GM11168 (cell line): ENCODE results near the gene RASA2.
"Not testable (repeated sequence)": the region's sequence is repeated elsewhere in the genome, so short reads cannot be mapped to it uniquely, and the experiment has no call there.

Experiments used
- in situ Hi-C: fragments of 300-500 bp; cut with MboI; formaldehyde crosslinking; loops from one replicate; pipeline ENCODE4 v1.12.0; 2022; ENCODE audit warnings: low sequenced_read_pairs; ENCODE audit not compliant: unreplicated experiment

RASA2 gene

DNA sequence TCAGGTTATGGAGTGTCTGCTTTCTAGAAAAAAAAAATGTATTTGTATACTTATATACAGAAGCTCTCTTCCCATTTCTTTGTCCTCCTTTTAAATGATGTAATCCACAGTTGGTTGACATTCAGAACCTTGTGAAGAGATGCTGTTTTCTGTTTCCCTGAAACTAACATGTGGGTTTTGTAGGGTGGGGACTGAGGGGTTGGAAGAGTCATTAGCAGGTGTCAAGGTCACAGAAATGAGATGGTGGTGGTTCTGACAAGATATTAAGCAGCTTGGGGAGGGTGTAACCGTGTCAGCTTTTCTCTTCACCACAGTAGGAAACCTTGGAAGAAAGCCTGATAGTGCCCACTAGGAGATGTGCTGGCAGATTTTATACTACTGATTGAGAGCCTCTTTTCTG, 2.4 kb downstream of the RASA2 start:
- in situ Hi-C loops: no loop called here

DNA sequence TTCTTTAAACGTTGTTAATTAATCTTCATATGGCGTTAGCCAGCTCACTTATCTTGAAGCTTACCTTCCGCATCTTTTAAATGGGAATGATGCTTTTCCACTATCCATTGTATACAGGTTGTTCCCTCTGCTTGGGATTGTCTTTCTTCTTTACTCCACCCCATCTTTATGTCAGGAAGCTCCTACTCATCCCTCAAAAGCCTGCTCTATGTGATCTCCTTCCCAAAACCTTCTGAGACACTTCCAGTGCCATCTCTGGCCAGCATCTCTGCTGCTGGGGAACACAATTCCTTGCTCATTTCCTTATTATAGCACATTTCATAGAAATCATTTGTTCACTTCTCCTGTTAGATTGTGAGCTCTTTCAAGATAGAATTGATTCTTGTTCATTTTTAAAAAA, 4.3 kb downstream of the RASA2 start:
- in situ Hi-C loops: no loop called here

DNA sequence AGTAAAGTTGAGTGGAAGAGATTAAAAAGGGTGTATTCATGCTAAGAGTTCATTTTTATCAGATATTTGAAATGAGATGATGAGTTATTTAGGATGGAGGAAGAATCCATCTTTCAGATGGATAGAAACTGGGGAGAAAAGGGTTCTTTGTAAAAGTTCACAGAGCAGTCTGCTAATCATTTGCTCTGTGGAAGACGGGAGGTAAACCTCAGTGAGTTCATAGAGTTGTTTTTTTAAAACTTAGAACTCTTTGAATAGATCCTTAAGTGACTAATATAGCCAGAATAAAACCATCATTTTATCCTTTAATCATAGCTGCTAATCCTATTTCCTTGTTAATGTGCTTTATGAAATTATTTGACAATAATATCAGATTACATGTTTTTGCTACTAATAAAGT, 5.1 kb downstream of the RASA2 start:
- in situ Hi-C loops: no loop called here

DNA sequence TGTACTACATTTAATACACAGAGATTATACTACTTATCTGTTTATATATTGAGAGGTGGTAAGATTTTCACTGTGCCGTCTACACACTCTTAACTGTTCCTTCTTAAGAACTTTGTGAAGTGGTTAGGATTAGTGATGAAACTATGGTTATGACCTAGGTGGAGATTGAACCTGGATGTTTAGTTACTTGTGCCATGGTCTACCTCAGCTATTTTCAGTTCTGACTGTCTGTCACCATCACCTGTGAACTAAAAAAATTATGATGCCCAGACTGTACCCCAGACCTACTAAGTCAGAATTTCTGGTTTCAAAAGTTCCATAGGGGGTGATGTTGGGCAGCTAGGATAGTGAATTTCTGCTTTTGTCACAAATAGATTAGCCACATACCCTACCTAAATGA, 6.4 kb downstream of the RASA2 start:
- in situ Hi-C loops: no loop called here

DNA sequence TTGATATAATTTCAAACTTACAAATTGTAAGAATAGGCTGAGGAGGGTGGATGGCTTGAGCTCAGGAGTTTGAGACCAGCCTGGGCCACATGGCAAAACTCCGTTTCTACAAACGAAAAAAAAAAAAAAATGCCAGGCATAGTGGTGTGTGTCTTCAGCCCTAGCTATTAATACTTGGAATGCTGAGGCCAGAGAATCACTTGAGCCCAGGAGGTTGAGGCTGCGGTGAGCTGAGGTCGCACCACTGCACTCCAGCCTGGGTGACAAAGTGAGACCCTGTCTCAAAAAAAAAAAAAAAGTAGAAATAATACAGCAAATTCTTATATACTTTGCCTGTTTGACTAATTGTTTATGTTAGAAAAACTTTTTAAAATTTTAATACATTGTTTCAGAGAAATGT, 10.8 kb downstream of the RASA2 start:
- in situ Hi-C loops: not testable (repeated sequence)

DNA sequence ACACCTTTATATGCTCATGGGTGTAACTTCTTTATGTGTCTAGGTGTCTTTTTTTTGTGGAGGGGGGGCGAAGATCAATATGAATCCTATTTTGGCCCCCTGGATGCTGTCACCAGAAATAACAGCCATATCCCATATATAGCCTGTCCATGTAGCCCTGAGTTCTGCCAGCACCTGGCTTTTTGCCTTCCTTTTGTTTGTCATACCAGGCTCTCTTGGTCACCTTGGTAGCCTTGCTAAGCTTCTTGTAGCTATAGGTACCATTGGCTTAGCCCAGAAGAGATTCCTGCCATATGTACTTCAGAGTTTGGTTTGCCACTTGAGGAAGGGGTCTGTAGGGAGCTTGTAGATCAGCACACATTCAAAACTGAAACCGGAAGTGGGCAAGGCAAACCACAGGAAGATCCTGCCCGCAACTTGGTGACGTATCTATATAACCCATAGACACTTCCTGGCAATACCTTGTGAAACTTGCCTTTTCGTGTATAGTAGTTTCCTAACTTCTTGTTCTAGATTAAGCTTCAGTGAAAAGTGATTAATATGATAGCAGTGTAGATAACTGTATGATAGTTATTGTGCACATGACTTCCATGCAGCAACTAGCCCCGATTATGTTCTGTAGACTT, 11.9 kb downstream of the RASA2 start:
- in situ Hi-C loops: no loop called here

DNA sequence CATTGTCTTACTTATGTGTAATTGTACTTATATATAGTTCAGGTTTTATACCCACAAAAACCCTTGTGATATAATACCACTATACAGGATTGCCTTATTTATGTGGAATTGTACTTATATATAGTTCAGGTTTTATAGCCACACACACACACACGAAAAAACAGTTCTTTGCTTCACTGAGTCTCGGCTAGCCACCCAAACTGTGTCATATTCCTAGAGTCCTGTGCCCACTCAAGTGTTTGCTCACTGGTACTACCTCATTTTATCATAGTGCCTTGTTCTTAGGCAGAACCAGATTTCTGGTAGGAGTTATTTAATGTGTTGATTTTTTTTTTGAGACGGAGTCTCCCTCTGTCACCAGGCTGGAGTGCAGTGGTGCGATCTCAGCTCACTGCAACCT, 12.5 kb downstream of the RASA2 start:
- in situ Hi-C loops: no loop called here

DNA sequence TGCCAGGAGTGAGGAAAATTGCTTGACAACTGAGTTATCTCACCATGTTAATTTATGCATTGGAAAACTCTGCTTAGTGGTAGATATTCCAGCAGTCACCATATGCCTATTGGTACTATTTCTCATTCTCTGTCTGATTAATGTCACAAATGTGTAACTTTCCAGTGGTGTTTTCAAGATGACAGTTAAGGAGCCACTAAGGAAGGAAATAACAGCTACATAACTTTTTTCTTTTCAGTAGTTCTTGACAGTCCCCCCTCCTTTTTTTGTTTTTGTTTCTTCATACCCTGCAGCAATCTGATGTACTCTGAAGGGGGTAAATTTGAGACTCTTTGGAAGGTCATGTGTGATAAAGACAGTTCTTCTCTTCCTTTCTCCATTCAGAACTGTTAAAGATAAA, 13.1 kb downstream of the RASA2 start:
- in situ Hi-C loops: no loop called here

DNA sequence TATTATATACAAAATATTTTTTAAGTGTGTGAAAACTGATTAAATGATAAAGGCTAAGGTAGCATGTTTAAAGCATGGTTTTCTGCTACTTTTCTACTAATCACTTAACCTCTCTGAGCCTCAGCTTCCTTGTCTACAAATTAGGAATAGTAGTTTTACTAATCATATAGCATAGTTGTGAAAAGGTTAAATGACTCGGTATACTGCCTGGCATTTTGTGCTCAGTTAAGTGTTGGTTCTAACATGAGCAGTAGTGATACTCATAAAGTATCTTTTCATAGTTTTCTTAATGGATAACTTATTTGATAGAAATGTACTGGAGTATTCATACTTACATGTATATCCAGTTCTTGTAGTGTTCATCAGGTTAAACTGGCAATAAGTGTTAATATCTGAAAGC, 13.6 kb downstream of the RASA2 start:
- in situ Hi-C loops: no loop called here

DNA sequence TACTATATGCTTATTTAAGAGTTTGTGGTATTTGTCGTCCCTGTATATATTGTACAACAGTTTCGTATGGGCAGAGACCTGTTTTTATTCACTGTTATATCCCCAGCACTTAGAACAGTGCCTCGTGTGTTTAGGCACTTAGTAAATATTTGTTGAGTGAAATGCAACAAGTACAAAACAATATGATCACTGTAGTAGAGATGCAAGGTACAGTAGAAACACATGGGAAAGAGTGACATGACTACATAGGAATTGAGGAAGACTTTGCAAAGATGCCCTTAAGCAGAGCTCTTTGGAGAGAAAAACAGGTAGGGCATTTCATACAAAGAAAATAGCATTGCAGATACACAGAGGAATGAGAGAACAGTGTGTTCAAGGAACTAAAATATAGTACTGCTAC, 18.3 kb downstream of the RASA2 start:
- in situ Hi-C loops: loop anchor here (5.0 kb wide), 1 partner anchor 42 kb away; no protein-coding TSS in a partner anchor

DNA sequence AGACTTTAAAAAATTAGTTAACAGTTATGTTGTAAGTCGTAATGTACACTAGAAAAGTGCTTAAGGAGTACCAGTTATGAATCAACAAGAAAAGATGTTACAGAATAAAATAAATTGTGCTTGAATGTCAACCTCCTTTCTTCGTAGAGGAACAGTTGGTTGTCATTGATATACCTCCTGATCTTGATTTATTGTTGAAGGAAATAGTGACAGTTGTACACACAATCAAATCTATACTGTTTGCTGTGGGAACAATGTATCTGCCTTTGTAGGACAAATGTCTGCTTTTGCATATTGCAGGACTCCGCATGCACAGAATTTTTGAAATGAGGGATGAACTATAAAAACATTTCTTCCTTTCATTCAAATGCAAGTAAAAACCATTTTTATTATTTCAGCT, 19.2 kb downstream of the RASA2 start:
- in situ Hi-C loops: loop anchor here (5.0 kb wide), 1 partner anchor 41 kb away; no protein-coding TSS in a partner anchor

DNA sequence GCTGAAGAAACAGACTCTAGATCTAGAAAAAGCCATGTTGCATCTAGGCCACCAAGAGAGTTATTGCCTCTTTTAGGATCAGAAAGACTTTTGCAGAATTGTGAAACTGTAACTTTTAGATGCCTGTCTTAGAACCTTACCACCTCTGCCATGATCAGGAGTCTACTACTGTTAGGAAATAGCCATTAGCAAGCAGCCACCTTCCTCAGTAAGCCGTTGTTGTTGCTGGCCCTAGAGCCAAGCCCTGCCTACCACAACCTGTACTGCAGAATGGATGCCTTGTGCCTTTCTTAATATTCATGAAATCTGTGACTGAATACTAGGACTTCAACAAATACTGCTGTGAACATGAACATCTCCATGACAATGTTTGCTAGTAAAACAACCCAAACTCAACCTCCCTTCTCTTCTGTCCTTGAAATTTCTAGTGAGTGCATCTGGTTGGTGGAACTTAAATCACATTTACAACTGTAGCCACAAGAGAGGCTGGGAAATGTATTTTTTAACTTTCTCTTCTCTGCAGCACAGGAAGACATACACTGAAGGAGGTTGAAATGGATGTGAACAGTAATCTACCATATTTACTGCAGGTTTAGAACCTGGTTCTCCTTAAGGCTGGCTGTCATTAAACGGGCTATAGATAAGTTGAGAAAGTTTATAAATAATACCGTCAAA, 20.7 kb downstream of the RASA2 start:
- in situ Hi-C loops: loop anchor here (5.0 kb wide), 1 partner anchor 40 kb away; no protein-coding TSS in a partner anchor

DNA sequence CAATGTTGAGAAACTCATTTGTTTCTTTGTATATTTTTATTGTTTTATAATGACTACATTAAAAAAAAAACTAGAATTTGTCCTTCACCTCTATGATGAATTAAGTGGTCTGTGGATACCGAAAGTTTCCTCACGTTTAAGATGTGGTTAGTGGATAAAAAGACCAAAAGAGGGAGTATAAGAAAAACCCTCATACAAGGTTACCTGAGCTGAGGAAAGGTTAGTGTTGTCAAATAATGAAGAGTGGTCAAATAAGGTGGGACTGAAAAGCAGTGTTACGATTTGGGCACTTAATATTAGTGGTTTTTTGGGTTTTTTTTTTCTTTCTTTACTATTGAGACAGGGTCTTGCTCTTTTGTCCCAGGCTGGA, 21.2 kb downstream of the RASA2 start:
- in situ Hi-C loops: loop anchor here (5.0 kb wide), 1 partner anchor 39 kb away; no protein-coding TSS in a partner anchor

DNA sequence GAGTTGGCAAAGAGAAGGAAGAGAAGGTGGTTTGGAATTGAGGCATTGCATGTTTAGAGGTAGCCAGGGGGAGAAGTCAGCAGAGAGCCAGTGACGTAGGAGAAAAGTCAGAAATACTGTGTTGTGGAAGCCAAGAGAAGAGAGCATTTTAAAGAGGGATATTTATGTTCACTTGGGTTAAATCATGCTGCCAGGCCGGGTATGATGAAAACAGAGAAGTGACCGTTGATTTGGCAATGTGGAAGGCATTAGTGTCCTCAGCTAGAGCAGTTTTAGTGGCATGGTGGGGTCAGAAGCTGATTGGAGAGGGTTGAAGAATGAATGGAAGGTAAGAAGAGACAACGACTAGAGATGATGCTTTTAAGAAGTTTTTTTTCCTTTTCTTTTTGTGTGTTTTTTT, 24.5 kb downstream of the RASA2 start:
- in situ Hi-C loops: no loop called here

DNA sequence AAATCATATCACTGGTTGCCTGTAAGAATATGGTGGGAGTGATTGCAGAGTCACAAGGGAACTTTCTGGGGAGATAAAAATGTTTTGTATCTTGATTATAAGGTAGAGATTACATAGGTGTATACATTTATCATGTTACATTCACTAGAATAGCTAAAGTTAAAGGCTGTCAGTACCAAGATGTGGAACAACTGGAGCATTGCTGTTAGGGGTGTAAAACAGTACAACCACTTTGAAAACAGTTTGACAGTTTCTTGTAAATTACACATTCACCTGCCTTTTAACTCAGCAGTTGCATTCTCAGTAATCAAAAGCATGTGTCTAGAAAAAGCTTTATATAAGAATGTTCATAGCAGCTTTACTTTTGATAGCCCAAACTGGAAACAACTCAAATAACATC, 27.6 kb downstream of the RASA2 start:
- in situ Hi-C loops: no loop called here

DNA sequence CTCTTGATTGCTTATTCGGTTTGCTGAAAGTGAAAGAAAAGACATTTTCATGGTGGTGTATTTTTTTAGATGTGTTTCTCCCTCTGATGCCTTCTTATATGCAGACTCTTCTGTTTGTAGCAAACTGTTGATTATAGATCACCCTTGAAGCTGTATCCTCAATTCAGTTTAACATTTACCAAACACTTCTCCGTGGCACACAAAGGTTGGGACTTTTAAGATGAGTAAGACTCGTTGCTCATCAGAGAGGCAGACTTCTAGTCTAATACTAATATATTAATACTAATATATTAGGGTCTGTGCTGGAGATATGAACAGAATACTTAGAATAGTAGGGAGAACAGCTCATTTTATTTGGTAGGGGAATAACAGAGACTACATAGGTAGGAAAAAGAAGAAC, 32.8 kb downstream of the RASA2 start:
- in situ Hi-C loops: no loop called here

DNA sequence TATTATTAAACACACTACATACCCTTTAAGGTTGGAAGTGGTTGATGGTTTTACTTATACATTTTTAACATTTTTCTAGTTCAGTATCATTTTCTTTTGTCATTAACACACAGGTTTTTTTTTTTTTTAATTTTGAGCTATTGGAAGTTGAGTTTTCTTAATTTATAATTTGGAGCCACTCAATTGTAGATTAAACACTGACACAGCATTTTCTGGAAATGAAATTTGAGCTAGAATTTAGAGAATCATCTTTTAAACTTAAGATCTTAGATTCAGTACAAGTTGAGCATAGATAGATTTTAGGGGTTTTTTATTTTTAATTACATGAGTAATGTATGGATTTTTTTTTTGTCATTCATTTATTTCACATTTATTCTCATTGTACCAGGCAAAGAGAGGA, 35.0 kb downstream of the RASA2 start:
- in situ Hi-C loops: no loop called here

DNA sequence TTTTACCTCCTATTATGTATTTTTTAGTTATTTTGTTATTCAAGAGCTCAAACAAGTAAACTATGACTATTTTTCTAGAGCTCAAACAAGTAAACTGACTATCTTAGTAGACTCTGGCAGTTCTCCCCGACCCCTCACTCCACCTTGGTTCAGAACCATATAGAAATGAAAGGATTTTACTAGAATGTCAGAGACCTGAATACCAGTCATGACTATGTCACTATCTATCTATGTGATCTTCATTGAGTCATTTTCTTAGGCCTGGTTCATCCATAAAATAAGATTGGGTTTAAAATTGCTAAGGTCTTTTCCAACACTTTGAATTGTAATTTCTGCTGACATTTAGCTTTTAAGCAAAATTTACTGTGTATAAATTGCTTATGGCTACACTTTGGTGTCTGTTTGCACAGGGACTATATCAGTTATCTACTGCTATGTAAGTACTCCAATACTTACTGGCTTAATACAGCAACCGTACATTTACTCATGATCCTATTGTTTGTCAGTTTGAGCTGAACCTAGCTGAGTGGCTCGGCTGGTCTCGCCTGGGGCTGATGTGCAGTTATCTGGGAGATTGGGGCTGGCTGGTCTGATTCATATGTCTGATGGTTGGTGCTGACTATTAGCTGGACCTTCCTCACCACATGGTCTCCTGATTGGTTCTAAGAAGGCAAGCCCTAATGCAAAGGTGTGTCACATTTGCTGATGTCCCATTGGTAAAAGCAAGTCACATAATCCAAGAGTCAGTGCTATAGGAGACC, 37.0 kb downstream of the RASA2 start:
- in situ Hi-C loops: no loop called here

DNA sequence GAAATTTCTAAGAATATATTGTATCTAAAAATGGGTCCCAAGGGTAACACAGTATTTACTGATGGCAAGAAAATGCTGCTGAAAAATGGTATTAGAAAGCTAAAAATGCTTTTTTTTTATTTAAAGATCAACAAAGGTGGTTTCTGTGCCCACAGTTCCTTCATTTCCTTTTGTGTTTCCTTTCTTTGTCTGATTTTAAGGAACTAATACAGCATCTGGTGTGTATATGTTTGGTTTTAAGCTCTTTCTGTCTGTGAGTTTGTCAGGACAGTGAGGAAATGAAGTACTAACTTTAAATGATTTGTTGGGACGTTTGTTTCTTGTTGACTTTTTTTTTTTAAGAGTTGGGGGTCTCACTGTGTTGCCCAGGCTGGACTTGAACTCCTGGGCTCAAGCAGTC, 38.2 kb downstream of the RASA2 start:
- in situ Hi-C loops: no loop called here

DNA sequence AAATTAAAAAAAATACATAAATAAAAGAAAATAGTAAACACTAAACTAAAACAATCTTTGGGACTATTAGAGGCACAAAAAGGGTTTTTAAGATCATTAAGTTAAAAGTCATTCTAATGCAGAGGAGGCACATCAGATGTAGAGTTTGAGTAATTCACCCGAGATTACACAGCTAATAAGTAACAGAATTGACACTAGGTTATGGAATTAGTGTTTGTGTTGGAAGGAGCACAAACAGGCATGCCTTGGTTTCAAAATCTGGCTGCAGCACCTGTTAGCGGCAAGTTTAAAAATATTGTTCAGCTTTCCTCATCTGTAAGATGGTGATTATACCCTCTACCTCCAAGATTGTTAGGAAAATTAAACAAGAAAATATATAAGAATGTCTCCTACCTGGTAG, 39.0 kb downstream of the RASA2 start:
- in situ Hi-C loops: no loop called here

DNA sequence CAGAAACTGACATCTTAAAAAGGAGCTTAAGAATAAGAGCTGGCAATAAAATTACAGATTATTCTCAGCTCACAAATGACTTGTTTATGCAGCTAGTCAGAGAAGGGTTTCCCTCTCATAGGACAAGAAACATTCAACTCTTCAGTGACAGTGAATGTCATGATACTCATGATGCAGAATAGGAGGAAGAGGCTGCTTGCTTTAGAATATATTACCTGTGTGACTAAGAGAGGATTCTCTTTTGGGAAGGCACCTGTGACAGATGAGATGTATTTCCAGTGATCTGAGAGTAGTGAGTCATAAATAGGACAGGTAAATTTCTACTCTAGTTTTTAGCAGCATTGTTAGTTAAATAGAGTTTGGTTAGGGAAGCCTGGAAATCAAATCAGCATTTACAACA, 39.9 kb downstream of the RASA2 start:
- in situ Hi-C loops: no loop called here
